NB4 (cell line): Measurements from ENCODE around the gene F7.

Experiments
- CTCF ChIP-seq: IDR thresholded peaks from one replicate; pipeline ENCODE4 v1.5.1; 2012; ENCODE audit warnings: low read depth, low read length
- MYC ChIP-seq: IDR thresholded peaks from 2 replicates; pipeline ENCODE4 v1.6.1; 2011; ENCODE audit warnings: low read depth, low read length

DNA sequence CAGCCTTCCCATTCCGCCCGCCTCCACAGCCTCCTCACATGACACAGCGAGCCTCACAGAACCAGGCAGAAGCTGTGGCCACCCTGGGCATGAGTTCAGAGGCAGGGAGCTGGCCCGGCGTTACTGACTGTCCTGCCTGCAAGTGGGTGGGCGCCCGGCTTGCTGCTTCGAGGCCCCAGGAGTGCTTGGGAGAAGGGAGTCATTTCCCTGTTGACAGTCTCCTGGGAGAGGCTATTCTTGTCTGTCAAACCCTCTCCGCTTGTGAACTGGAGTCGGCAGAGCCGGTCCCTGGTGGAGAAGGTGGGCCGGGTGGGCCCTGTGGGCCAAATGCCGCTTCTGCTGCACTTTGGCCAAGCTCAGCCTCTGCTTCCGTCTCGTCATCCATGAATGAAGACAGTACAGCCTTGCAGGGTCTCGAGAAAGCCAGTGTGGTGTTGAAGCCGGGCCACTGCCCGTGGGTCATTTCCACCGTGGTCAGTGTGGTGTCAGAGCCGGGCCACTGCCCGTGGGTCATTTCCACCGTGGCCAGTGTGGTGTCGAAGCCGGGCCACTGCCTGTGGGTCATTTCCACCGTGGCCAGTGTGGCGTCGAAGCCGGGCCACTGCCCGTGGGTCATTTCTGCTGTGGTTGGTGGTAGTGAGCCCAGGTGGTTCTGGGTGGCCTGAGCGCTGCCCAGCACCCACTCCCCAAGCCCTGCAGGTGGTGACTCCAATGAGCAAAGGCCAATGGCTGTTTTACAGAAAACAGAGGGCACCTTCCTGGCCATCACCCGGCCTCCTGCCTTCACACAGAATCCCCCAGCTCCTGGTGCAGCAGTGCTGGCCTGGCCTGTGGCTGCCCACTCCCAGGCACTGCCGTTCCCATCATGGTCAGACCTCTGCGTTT lies 13.5 kb upstream of the F7 start:
- no peak for TF ChIP-seq MYC
- no peak for TF ChIP-seq CTCF
